Gastroesophageal sphincter (tissue), 4 donors: ENCODE data around the gene DISC1. TPM values are rescaled to one million over a fixed set of nuclear protein-coding genes. Genes with fewer than 3 reads are reported as not detected.

ENCODE experiments used
- ATAC-seq: fragments of 150-250 bp; one replicate; pipeline ENCODE4 v1.9.1; 2016; ENCODE audit warnings: mild to moderate bottlenecking, moderate library complexity
- H3K27ac ChIP-seq, 4 donors: fragments of 200-600 bp; sonication (generic) in 3 of 4; 1 replicate in 3 of 4; 2 replicates in 1 of 4; pipeline ENCODE4 v1.5.1; 2016 to 2019
- H3K27me3 ChIP-seq: fragments of 200-600 bp; sonication (generic); one replicate; pipeline ENCODE4 v1.5.1; 2019
- H3K36me3 ChIP-seq, 2 donors: fragments of 200-600 bp; sonication (generic); one replicate each; pipeline ENCODE4 v1.5.1; 2019; ENCODE audit warnings: control low read depth in 1 of 2
- H3K4me1 ChIP-seq, 3 donors: fragments of 200-600 bp; sonication (generic); 1 replicate in 2 of 3; 2 replicates in 1 of 3; pipeline ENCODE4 v1.5.1; 2016 to 2019; ENCODE audit warnings: control low read depth in 2 of 3
- H3K4me3 ChIP-seq, 2 donors: fragments of 200-600 bp; sonication (generic); one replicate each; pipeline ENCODE4 v1.5.1; 2019; ENCODE audit warnings: mild to moderate bottlenecking in 1 of 2, moderate library complexity in 1 of 2
- H3K9me3 ChIP-seq, 3 donors: fragments of 200-600 bp; sonication (generic); one replicate each; pipeline ENCODE4 v1.5.1; 2017 to 2019; ENCODE audit warnings: control low read depth in 2 of 3
- CTCF ChIP-seq, 4 experiments: fragments of 200-600 bp in 2 of 4; fragments of 450-650 bp in 2 of 4; sonication (generic) in 1 of 4; IDR thresholded peaks; one replicate each; pipeline ENCODE4 v1.5.1; 2017 to 2019; ENCODE audit warnings: antibody characterized with exemption in 4 of 4, mild to moderate bottlenecking in 2 of 4, moderate library complexity in 2 of 4
- EP300 ChIP-seq: sonication (generic); formaldehyde crosslinking; IDR thresholded peaks from one replicate; pipeline ENCODE4 v1.6.1; 2017; ENCODE audit warnings: antibody characterized with exemption, mild to moderate bottlenecking
- POLR2A ChIP-seq, 2 donors: fragments of 450-650 bp; IDR thresholded peaks; one replicate each; pipeline ENCODE4 v1.6.1; 2017; ENCODE audit warnings: antibody characterized with exemption in 2 of 2, mild to moderate bottlenecking in 2 of 2, moderate library complexity in 1 of 2
- POLR2AphosphoS5 ChIP-seq: sonication (generic); formaldehyde crosslinking; IDR thresholded peaks from one replicate; pipeline ENCODE4 v1.6.1; 2017; ENCODE audit warnings: antibody characterized with exemption
- WGBS, 2 donors: methylation state at CpG; one replicate each; pipeline ENCODE4 v1.1.5; 2018; ENCODE audit warnings: low coverage in 1 of 2; 5-methylcytosine and 5-hydroxymethylcytosine counted together
- total RNA-seq, 4 donors: library from RNA; depleted of rRNA; stranded (reverse); fragments of >200 nt; gene quantifications; one replicate each; pipeline ENCODE4 v1.1.0, GENCODE V29; 2016

Gene DISC1
- total RNA-seq, 4 donors from 2014 or later: 4.4 to 9.8 (median 6.8) TPM

GRCh38 chr1:231921646-231922345 lies 295.2 kb downstream of the DISC1 start:
- Histone ChIP-seq H3K4me3 (no peak overlapping the region), H3K27ac (peak overlapping the region in 1 of 4 donors; percentile 38), H3K36me3 (no peaks in the 10 kb centered on the region), H3K4me1 (no peaks in the 10 kb centered on the region), H3K9me3 (no peaks in the 10 kb centered on the region), H3K27me3 (no peaks in the 10 kb centered on the region)
- ATAC-seq: no peak
- WGBS, 2 donors: 92 to 93% methylated on average over 2 to 4 of the region's 4 CpGs
- no peak for TF ChIP-seq POLR2AphosphoS5
- TF ChIP-seq EP300: no peak
- TF ChIP-seq POLR2A (IDR thresholded peaks at IDR 0.05): no peak
- TF ChIP-seq CTCF (IDR thresholded peaks at IDR 0.05): no peak

GRCh38 chr1:231923491-231924041 lies 297.0 kb downstream of the DISC1 start:
- H3K9me3 ChIP-seq: no peaks in the 10 kb centered on the region
- peaks cover 0 to 3% (median 0%) of the 10 kb centered on the region in 3 donors for H3K4me1 ChIP-seq
- peak overlapping the region in 3 of 4 donors; percentile 37 to 39 (median 38) for H3K27ac ChIP-seq
- H3K4me3 ChIP-seq: no peak overlapping the region
- no peak for TF ChIP-seq CTCF (IDR thresholded peaks at IDR 0.05)
- TF ChIP-seq POLR2AphosphoS5: no peak
- no peak for TF ChIP-seq POLR2A (IDR thresholded peaks at IDR 0.05)
- TF ChIP-seq EP300: no peak
- no peaks in the 10 kb centered on the region for H3K36me3 ChIP-seq
- 85 to 86% methylated on average over 10 to 12 of the region's 12 CpGs for WGBS, 2 donors
- no peaks in the 10 kb centered on the region for H3K27me3 ChIP-seq
- no peak for ATAC-seq

- TF ChIP-seq EP300 (no peak), CTCF (IDR thresholded peaks at IDR 0.05) (no peak), POLR2A (IDR thresholded peaks at IDR 0.05) (no peak), POLR2AphosphoS5 (no peak)
- Histone ChIP-seq H3K4me1 (peaks cover 0 to 3% (median under 1%) of the 10 kb centered on the region in 3 donors), H3K9me3 (no peaks in the 10 kb centered on the region), H3K4me3 (no peak overlapping the region), H3K36me3 (no peaks in the 10 kb centered on the region), H3K27ac (peak overlapping the region in 3 of 4 donors; percentile 6 to 39 (median 37)), H3K27me3 (no peaks in the 10 kb centered on the region)
- 67 to 82% methylated on average over 2 to 7 of the region's 7 CpGs for WGBS, 2 donors
- ATAC-seq: no peak
Measured at GRCh38 chr1:231924180-231924579, 297.6 kb downstream of the DISC1 start.

- no peaks in the 10 kb centered on the region for H3K36me3 ChIP-seq
- no peak overlapping the region for H3K4me3 ChIP-seq
- ATAC-seq: no peak
- H3K4me1 ChIP-seq: peaks cover 0 to 19% (median 4%) of the 10 kb centered on the region in 3 donors
- no peak overlapping the region for H3K27ac ChIP-seq
- 74 to 97% methylated on average over 3 of the region's 3 CpGs for WGBS, 2 donors
- H3K27me3 ChIP-seq: no peaks in the 10 kb centered on the region
- TF ChIP-seq POLR2A (IDR thresholded peaks at IDR 0.05) (no peak), EP300 (no peak), CTCF (IDR thresholded peaks at IDR 0.05) (no peak), POLR2AphosphoS5 (no peak)
- no peaks in the 10 kb centered on the region for H3K9me3 ChIP-seq
Measured at GRCh38 chr1:231925864-231926263, 299.3 kb downstream of the DISC1 start.

GRCh38 chr1:231926340-231926739 lies 299.8 kb downstream of the DISC1 start:
- no peak overlapping the region for H3K4me3 ChIP-seq
- no peak overlapping the region for H3K27ac ChIP-seq
- ATAC-seq: no peak
- H3K36me3 ChIP-seq: no peaks in the 10 kb centered on the region
- no peak for TF ChIP-seq POLR2A (IDR thresholded peaks at IDR 0.05)
- TF ChIP-seq POLR2AphosphoS5: peak; percentile 48
- TF ChIP-seq CTCF (IDR thresholded peaks at IDR 0.05): no peak
- TF ChIP-seq EP300: no peak
- WGBS, 2 donors: 69 to 92% methylated on average over 1 of the region's 1 CpG
- no peaks in the 10 kb centered on the region for H3K9me3 ChIP-seq
- H3K27me3 ChIP-seq: no peaks in the 10 kb centered on the region
- peaks cover 0 to 19% (median 4%) of the 10 kb centered on the region in 3 donors for H3K4me1 ChIP-seq
